Measurements from ENCODE around the gene CPM.

DNA sequence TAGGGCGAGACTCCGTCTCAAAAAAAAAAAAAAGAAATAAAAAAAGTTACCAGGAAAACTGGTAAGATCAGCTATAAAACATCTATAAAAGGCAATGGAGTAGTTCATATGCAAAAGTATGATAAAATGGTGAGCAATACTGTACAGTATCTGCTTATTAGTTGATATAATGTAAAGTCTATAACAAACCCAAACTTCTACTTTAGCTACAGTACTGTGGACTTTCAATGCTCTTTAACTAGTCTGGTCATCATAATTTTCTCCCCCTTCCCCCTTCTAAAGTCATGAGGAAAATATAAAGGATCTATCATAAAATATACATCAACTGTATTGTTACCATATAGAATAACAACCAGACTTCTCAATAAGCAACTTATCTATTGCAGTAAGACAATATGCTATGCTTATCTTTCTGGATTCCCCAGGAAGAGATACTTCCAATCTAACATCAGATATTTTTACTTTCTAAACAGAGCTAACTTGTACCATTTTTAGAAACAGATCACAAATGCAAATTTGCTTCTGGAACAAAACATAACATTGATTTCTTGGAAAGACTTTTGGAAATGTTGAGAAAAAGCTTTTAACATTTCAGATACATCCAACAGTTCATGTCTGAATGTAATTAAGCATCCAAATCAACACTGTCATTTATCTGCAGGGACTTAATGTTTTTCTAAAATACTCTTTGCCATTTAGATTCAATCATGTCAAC, 81.2 kb downstream of the CPM start:
- no peak for TF ChIP-seq POLR2A (IDR thresholded peaks at IDR 0.05; ENCODE audit: low read depth)
- TF ChIP-seq, protein P1, sequence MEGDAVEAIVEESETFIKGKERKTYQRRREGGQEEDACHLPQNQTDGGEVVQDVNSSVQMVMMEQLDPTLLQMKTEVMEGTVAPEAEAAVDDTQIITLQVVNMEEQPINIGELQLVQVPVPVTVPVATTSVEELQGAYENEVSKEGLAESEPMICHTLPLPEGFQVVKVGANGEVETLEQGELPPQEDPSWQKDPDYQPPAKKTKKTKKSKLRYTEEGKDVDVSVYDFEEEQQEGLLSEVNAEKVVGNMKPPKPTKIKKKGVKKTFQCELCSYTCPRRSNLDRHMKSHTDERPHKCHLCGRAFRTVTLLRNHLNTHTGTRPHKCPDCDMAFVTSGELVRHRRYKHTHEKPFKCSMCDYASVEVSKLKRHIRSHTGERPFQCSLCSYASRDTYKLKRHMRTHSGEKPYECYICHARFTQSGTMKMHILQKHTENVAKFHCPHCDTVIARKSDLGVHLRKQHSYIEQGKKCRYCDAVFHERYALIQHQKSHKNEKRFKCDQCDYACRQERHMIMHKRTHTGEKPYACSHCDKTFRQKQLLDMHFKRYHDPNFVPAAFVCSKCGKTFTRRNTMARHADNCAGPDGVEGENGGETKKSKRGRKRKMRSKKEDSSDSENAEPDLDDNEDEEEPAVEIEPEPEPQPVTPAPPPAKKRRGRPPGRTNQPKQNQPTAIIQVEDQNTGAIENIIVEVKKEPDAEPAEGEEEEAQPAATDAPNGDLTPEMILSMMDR (IDR thresholded peaks at IDR 0.05): no peak
